CD14-positive monocyte (primary cell): ENCODE data around the gene VPS26B. TPM values are rescaled to one million over a fixed set of nuclear protein-coding genes. Genes with fewer than 3 reads are reported as not detected.

Source experiments
- DNase-seq, 3 donors: peaks; one replicate each; pipeline ENCODE4 v3.0.0-alpha.2; 2011 to 2022
- H2AFZ ChIP-seq: 2 replicates; pipeline ENCODE4 v1.6.0; 2012; ENCODE audit warnings: mild to moderate bottlenecking, low read depth, low read length, inconsistent platforms; ENCODE audit not compliant: insufficient read depth, poor library complexity, severe bottlenecking
- H3K27ac ChIP-seq, 2 donors: 1 replicate in 1 of 2; 2 replicates in 1 of 2; pipeline ENCODE4 v1.5.1; 2012 to 2013; ENCODE audit warnings: low read length in 2 of 2, control low read depth in 1 of 2, inconsistent platforms in 1 of 2, low read depth in 1 of 2, mild to moderate bottlenecking in 1 of 2
- H3K27me3 ChIP-seq, 2 donors: one replicate each; pipeline versions ENCODE4 v1.6.0 to v1.6.1; 2011 to 2013; ENCODE audit warnings: low read length in 2 of 2; ENCODE audit not compliant: control insufficient read depth in 2 of 2, insufficient read depth in 2 of 2
- H3K36me3 ChIP-seq, 2 donors: replicated peaks in 1 of 2; 1 replicate in 1 of 2; 2 replicates in 1 of 2; pipeline versions ENCODE4 v1.5.1 to v1.6.1; 2012 to 2013; ENCODE audit warnings: low read length in 2 of 2, control low read depth in 1 of 2, inconsistent platforms in 1 of 2, mild to moderate bottlenecking in 1 of 2; ENCODE audit not compliant: insufficient read depth in 2 of 2, control insufficient read depth in 1 of 2
- H3K4me1 ChIP-seq, 2 donors: 1 replicate in 1 of 2; 2 replicates in 1 of 2; pipeline versions ENCODE4 v1.5.1 to v1.6.1; 2012 to 2013; ENCODE audit warnings: low read length in 2 of 2, control low read depth in 1 of 2, inconsistent platforms in 1 of 2, mild to moderate bottlenecking in 1 of 2, moderate library complexity in 1 of 2; ENCODE audit not compliant: insufficient read depth in 2 of 2, control insufficient read depth in 1 of 2
- H3K4me2 ChIP-seq: replicated peaks from 2 replicates; pipeline ENCODE3; 2012; ENCODE audit warnings: low read length, moderate library complexity, mild to moderate bottlenecking; ENCODE audit not compliant: poor library complexity, severe bottlenecking; ENCODE audit errors: extremely low read depth
- H3K4me3 ChIP-seq, 3 experiments: fragments of 200-600 bp in 1 of 3; sonication (generic) in 1 of 3; replicated peaks in 1 of 3; 1 replicate in 2 of 3; 2 replicates in 1 of 3; pipeline ENCODE4 v1.5.1; 2011 to 2013; ENCODE audit warnings: low read length in 3 of 3, mild to moderate bottlenecking in 3 of 3, control low read depth in 2 of 3, low read depth in 2 of 3, inconsistent platforms in 1 of 3, moderate library complexity in 1 of 3
- H3K79me2 ChIP-seq: 2 replicates; pipeline ENCODE4 v1.6.0; 2012; ENCODE audit warnings: mild to moderate bottlenecking, control low read depth, inconsistent platforms, low read length, moderate library complexity; ENCODE audit not compliant: insufficient read depth
- H3K9ac ChIP-seq: 2 replicates; pipeline ENCODE4 v1.6.0; 2017; ENCODE audit warnings: low read length, mild to moderate bottlenecking; ENCODE audit not compliant: insufficient read depth, poor library complexity, severe bottlenecking
- H3K9me3 ChIP-seq, 2 donors: replicated peaks in 1 of 2; 1 replicate in 1 of 2; 2 replicates in 1 of 2; pipeline versions ENCODE4 v1.5.1 to v1.6.1; 2012 to 2013; ENCODE audit warnings: low read length in 2 of 2, control low read depth in 1 of 2; ENCODE audit not compliant: control insufficient read depth in 1 of 2, insufficient read depth in 1 of 2
- H4K20me1 ChIP-seq: 2 replicates; pipeline ENCODE4 v1.6.0; 2012; ENCODE audit warnings: mild to moderate bottlenecking, low read length, control low read depth, moderate library complexity; ENCODE audit not compliant: insufficient read depth
- H3K27ac Mint-ChIP-seq, 7 donors: one replicate each; pipeline ENCODE4 v1.8.0; 2020; ENCODE audit warnings: mild to moderate bottlenecking in 7 of 7, mixed read lengths in 7 of 7, moderate library complexity in 6 of 7, inconsistent platforms in 2 of 7
- H3K27me3 Mint-ChIP-seq, 3 donors: one replicate each; pipeline ENCODE4 v1.8.0; 2021 to 2022; ENCODE audit warnings: low read depth in 3 of 3, mild to moderate bottlenecking in 3 of 3, mixed read lengths in 3 of 3, moderate library complexity in 3 of 3, inconsistent platforms in 1 of 3
- H3K36me3 Mint-ChIP-seq, 2 donors: one replicate each; pipeline ENCODE4 v1.8.0; 2020; ENCODE audit warnings: mixed read lengths in 2 of 2, inconsistent platforms in 1 of 2, mild to moderate bottlenecking in 1 of 2
- H3K4me1 Mint-ChIP-seq: one replicate; pipeline ENCODE4 v1.8.0; 2020; ENCODE audit warnings: mild to moderate bottlenecking, mixed read lengths
- H3K4me3 Mint-ChIP-seq, 2 donors: one replicate each; pipeline ENCODE4 v1.8.0; 2020; ENCODE audit warnings: mild to moderate bottlenecking in 2 of 2, mixed read lengths in 2 of 2, moderate library complexity in 1 of 2
- H3K9me3 Mint-ChIP-seq, 7 donors: one replicate each; pipeline ENCODE4 v1.8.0; 2020 to 2022; ENCODE audit warnings: mixed read lengths in 7 of 7, mild to moderate bottlenecking in 6 of 7, moderate library complexity in 6 of 7, inconsistent platforms in 2 of 7
- CTCF ChIP-seq: fragments of 200-600 bp; IDR thresholded peaks from one replicate; pipeline ENCODE4 v1.8.0; 2022; ENCODE audit warnings: antibody characterized with exemption, mild to moderate bottlenecking
- WGBS: methylation state at CpG from one replicate; pipeline ENCODE4 v1.1.5; 2013; ENCODE audit warnings: missing lambda C conversion rate; ENCODE audit not compliant: insufficient coverage; 5-methylcytosine and 5-hydroxymethylcytosine counted together
- intact Hi-C, 2 donors: fragments of 100-400 bp; cut with micrococcal nuclease; formaldehyde crosslinking; loops; one replicate each; pipeline versions ENCODE4 v1.15.0 to v1.15.1; 2023
- polyA plus RNA-seq, 3 donors: library from polyadenylated mRNA; depleted of rRNA in 1 of 3; unstranded in 2 of 3; stranded (reverse) in 1 of 3; fragments of 300-500 nt in 2 of 3; fragments of >200 nt in 1 of 3; fragmentation: Illumina TruSeq in 2 of 3; gene quantifications; 1 replicate in 2 of 3; 2 replicates in 1 of 3; pipeline ENCODE4 v1.2.3, GENCODE V29; 2012 to 2021

VPS26B gene
- polyA plus RNA-seq, 3 donors = 30.4 to 38.4 (median 34.3) TPM

- TF ChIP-seq CTCF = peak; percentile 57
- peaks cover 75 to 86% of the 10 kb centered on the region in 2 donors for H3K36me3 Mint-ChIP-seq
- H3K4me1 ChIP-seq = peaks cover 18 to 27% of the 10 kb centered on the region in 2 donors
- peak overlapping the region in 1 of 2 donors; percentile 1 for H3K4me3 Mint-ChIP-seq
- intact Hi-C loops = no loop called here
- H3K9me3 Mint-ChIP-seq = no peaks in the 10 kb centered on the region
- no peaks in the 10 kb centered on the region for H3K9me3 ChIP-seq
- no peak overlapping the region for H3K4me2 ChIP-seq
- peaks cover 38 to 69% of the 10 kb centered on the region in 2 donors for H3K36me3 ChIP-seq
- H3K27ac Mint-ChIP-seq = no peak overlapping the region
- peaks cover 0 to 42% of the 10 kb centered on the region in 2 donors for H3K27me3 ChIP-seq
- no peak overlapping the region for H2AFZ ChIP-seq
- H3K4me3 ChIP-seq = no peak overlapping the region
- peaks cover 39% of the 10 kb centered on the region for H3K4me1 Mint-ChIP-seq
- no peak overlapping the region for H3K9ac ChIP-seq
- WGBS = 85% methylated on average over 10 of the region's 14 CpGs
- DNase-seq = no peak
- peaks cover 27 to 45% (median 28%) of the 10 kb centered on the region in 3 donors for H3K27me3 Mint-ChIP-seq
- no peaks in the 10 kb centered on the region for H3K79me2 ChIP-seq
- peaks cover 6% of the 10 kb centered on the region for H4K20me1 ChIP-seq
- no peak overlapping the region for H3K27ac ChIP-seq
Observed at GRCh38 chr11:134261626-134262488, 37.4 kb downstream of the VPS26B start.

- Histone ChIP-seq H2AFZ (no peak overlapping the region), H3K4me2 (no peak overlapping the region), H3K4me1 (peaks cover 23 to 36% of the 10 kb centered on the region in 2 donors), H3K9ac (no peak overlapping the region), H3K79me2 (no peaks in the 10 kb centered on the region), H4K20me1 (no peaks in the 10 kb centered on the region), H3K36me3 (peaks cover 22 to 45% of the 10 kb centered on the region in 2 donors), H3K9me3 (no peaks in the 10 kb centered on the region), H3K27ac (no peak overlapping the region), H3K27me3 (peaks cover 6 to 54% of the 10 kb centered on the region in 2 donors), H3K4me3 (no peak overlapping the region)
- peaks cover 48% of the 10 kb centered on the region for H3K4me1 Mint-ChIP-seq
- peak overlapping the region in 1 of 2 donors; percentile 68 for H3K4me3 Mint-ChIP-seq
- DNase-seq = no peak
- peak overlapping the region in 1 of 7 donors; percentile 7 for H3K27ac Mint-ChIP-seq
- no peaks in the 10 kb centered on the region for H3K9me3 Mint-ChIP-seq
- WGBS = 94% methylated on average over 3 of the region's 7 CpGs
- intact Hi-C loops = no loop called here
- H3K27me3 Mint-ChIP-seq = peaks cover 40 to 54% (median 41%) of the 10 kb centered on the region in 3 donors
- H3K36me3 Mint-ChIP-seq = peaks cover 48 to 56% of the 10 kb centered on the region in 2 donors
- no peak for TF ChIP-seq CTCF
Observed at GRCh38 chr11:134264966-134265764, 40.7 kb downstream of the VPS26B start.
